ENCODE data around the gene VANGL2.

Gene VANGL2

GRCh38 chr1:160404094-160404493 lies 3.7 kb downstream of the VANGL2 start:
- FAIRE-seq (no peak), DNase-seq (ENCODE audit: insufficient read length, low spot score) (no peak)

DNA sequence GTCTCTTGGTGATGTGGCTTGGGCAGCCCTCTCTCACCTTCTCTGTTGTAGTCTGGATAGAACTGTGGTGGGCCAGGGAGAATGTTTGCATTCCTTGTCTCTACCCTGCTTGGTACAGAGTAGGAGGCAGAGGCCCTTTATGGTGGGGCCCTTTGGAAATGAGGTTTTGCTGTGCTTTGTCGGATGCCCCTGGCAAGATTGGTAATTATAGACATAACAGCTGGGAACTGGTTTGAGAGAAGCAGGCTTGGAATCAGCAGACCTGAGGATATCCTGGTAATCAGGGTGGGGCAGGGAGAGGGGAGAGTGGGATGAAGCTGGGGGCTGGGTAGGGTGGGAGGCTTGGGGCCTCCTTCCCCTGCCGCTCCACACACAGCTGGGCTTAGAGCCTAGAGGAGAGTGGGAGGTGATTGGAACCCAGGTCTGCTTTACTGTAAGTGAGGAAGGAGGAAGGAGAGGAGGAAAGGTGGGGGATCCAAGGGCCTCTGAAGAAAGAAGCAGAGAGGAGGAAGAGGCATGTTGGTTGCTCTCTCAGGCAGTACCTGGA lies 5.0 kb downstream of the VANGL2 start:
- FAIRE-seq: no peak
- no peak for DNase-seq (ENCODE audit: insufficient read length, low spot score)

DNA sequence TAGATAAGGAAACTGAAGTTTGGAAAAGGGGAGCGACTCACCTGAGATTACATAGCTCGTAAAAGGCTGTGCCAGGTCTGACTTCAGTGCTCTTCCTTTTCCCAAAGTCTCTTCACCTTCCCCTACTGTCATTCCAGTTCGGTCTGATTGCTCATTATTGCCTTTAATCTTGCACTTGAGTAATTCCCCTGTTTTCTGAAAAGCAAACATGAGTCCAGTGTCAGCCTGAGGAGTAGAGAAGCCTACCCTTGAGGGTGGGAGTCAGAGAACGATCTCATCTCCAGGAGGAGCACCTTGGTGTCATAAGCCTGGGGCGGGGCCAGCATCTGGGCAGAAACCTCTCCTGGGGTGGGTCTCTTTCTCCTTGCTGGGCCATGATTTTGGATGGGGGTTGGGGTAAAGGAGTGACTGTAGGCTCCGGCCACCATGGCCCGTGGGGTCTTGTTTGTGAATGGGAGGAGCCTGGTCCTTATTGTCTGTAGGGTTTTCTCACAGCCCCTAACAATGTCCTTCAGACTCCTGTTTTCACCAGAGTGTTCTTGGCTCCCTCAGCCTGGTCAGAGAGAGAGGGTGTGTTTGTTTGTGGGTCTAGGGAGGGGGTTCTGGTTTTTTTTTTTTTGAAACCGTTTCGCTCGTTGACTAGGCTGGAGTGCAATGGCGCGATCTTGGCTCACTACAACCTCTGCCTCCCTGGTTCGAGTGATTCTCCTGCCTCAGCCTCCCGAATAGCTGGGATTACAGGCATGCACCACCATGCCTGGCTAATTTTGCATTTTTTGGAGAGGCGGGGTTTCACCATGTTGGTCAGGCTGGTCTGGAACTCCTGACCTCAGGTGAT lies 6.0 kb downstream of the VANGL2 start:
- FAIRE-seq: no peak

GRCh38 chr1:160407839-160408801 lies 7.8 kb downstream of the VANGL2 start:
- no peak for FAIRE-seq

More for the DNA sequence above, 6.0 kb downstream of the VANGL2 start:
- no peak for DNase-seq (ENCODE audit: insufficient read length, low spot score)

DNA sequence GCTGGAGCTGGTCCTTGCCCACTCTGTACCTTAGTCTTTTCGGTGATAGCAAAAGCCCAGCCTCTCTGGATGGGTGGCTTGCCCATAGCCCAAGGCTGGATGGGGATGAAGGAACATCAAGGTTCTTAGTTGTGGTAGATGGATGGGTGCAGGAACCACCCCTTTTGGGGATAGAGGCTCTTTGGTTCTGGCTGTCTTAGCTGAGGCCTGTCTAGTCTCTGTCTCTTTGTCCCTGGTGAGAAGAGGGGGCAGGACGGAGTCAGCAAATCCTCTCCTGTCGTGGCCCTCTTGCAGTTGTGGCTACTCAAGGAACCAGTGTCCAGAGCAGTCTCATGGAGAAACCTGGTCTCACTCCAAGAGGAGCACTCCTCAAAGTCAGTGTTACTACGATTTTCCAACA lies 8.5 kb downstream of the VANGL2 start:
- DNase-seq (ENCODE audit: insufficient read length, low spot score) (no peak), FAIRE-seq (no peak)

More at GRCh38 chr1:160407839-160408801, 7.8 kb downstream of the VANGL2 start:
- DNase-seq (ENCODE audit: insufficient read length, low spot score): peak; percentile 70

GRCh38 chr1:160409486-160409885 lies 9.1 kb downstream of the VANGL2 start:
- FAIRE-seq (no peak), DNase-seq (ENCODE audit: insufficient read length, low spot score) (no peak)

GRCh38 chr1:160410406-160411005 lies 10.1 kb downstream of the VANGL2 start:
- FAIRE-seq: no peak
- no peak for DNase-seq (ENCODE audit: insufficient read length, low spot score)

- DNase-seq (ENCODE audit: insufficient read length, low spot score) (no peak), FAIRE-seq (no peak)
Observed at GRCh38 chr1:160411271-160412027, 11.1 kb downstream of the VANGL2 start.

- FAIRE-seq (no peak), DNase-seq (ENCODE audit: insufficient read length, low spot score) (no peak)
Observed at GRCh38 chr1:160412028-160412362, 11.6 kb downstream of the VANGL2 start.

- no peak for FAIRE-seq
- DNase-seq (ENCODE audit: insufficient read length, low spot score): no peak
Observed at GRCh38 chr1:160413716-160414115, 13.4 kb downstream of the VANGL2 start.

DNA sequence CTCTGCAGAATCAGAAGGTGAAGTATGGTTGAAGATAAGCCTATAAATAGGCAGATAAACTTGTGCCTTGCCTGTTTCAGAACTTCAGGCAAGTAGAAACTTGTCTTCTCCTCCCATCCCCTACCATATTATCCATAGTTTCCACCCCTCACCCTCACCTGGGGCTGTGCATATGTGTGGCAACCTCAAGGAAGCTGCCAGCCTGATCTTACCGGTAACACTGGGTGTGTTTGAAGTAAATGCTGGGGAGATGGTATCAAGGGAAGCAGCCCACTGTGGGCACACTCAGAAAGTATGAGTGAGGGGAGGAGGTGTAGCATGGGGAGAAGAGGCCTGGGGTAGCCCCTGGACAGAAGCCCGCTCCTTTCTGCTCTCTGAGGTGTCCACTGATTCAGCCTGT lies 14.5 kb downstream of the VANGL2 start:
- FAIRE-seq: no peak
- no peak for DNase-seq (ENCODE audit: insufficient read length, low spot score)

- DNase-seq (ENCODE audit: insufficient read length, low spot score) (no peak), FAIRE-seq (no peak)
Observed at GRCh38 chr1:160415696-160416290, 15.4 kb downstream of the VANGL2 start.

DNA sequence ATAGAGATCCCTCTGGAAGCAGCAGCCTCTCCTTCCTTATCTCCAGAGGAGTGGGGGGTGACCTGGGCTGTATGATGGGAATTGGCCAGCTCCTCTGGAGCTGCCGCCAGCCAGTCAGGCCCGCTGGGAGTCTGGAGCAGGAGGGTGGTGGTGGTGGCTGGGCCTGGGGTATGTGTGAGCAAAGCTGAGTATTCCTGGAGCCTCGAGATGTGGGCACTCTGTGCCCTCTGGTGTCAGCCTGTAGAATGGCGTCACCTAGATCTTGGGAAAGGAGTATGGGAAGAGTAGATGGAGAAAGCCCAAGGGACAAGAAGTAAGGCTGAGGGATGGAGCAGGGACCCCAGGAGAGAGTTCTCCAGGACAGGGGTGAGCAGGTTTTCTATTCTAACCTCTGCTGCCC lies 16.0 kb downstream of the VANGL2 start:
- FAIRE-seq (no peak), DNase-seq (ENCODE audit: insufficient read length, low spot score) (peak; percentile 42)

- FAIRE-seq: no peak
- DNase-seq (ENCODE audit: insufficient read length, low spot score): no peak
Observed at GRCh38 chr1:160418483-160418882, 18.1 kb downstream of the VANGL2 start.

DNA sequence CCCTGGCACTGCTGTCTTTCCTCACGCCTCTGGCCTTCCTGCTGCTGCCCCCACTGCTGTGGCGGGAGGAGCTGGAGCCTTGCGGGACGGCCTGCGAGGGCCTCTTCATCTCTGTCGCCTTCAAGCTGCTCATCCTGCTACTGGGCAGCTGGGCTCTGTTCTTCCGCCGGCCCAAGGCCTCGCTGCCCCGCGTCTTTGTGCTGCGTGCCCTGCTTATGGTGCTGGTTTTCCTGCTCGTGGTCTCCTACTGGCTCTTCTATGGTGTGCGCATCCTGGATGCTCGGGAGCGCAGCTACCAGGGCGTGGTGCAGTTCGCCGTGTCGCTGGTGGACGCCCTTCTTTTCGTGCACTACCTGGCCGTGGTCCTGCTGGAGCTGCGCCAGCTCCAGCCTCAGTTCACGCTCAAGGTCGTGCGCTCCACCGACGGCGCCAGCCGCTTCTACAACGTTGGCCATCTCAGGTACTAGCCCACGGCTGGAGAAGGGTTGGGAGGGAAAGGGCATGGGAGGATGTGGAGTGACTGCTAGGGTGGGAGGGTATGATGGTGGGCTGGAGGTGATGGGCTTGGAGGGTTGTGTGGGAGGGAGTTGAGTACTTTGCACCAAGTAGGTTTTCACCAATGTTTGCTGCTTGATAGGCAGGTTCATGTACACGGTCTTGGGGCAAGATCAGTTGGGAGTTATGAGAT lies 18.9 kb downstream of the VANGL2 start:
- FAIRE-seq (no peak), DNase-seq (ENCODE audit: insufficient read length, low spot score) (no peak)

GRCh38 chr1:160419838-160420169 lies 19.4 kb downstream of the VANGL2 start:
- FAIRE-seq: no peak

GRCh38 chr1:160420881-160421842 lies 20.8 kb downstream of the VANGL2 start:
- FAIRE-seq: no peak
- no peak for DNase-seq (ENCODE audit: insufficient read length, low spot score)

More at GRCh38 chr1:160419838-160420169, 19.4 kb downstream of the VANGL2 start:
- no peak for DNase-seq (ENCODE audit: insufficient read length, low spot score)

- no peak for FAIRE-seq
- DNase-seq (ENCODE audit: insufficient read length, low spot score): no peak
Observed at GRCh38 chr1:160421881-160422280, 21.5 kb downstream of the VANGL2 start.
